Stimulated activated CD8-positive, alpha-beta memory T cell treated with anti-CD3 and anti-CD28 coated beads, Interleukin-4, amount 100 ng/mL, for 1 hour (primary cell): ENCODE measurements around the gene IL1RAPL2.

Source experiments
- DNase-seq, 2 donors: peaks; one replicate each; pipeline ENCODE4 v3.0.0-alpha.2; 2020; ENCODE audit warnings: low read depth in 2 of 2, low spot score in 1 of 2

Gene IL1RAPL2

DNA sequence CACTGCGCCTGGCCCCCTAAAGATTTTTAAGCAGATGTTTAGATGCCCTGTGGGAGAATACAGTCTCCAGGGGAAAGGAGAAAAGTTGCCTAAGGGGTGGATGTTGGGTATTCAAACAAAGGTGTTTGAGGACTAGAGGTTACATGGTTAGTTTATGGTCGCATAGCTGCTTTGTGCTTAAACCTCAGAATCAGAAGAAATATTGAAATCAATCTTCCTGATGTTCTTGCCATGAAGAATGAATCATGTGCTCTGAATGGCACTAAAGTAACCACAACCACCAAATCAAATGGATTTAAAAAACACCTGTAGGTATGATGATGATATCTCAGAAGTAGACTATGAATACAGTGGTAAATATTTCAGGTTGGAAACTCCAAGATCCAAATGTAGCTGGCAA is 697.2 kb downstream of the IL1RAPL2 start:
- DNase-seq = no peak

- DNase-seq = no peak
Observed at GRCh38 chrX:105263801-105264200, 697.8 kb downstream of the IL1RAPL2 start.

- no peak for DNase-seq
Observed at GRCh38 chrX:105265093-105265492, 699.1 kb downstream of the IL1RAPL2 start.

DNA sequence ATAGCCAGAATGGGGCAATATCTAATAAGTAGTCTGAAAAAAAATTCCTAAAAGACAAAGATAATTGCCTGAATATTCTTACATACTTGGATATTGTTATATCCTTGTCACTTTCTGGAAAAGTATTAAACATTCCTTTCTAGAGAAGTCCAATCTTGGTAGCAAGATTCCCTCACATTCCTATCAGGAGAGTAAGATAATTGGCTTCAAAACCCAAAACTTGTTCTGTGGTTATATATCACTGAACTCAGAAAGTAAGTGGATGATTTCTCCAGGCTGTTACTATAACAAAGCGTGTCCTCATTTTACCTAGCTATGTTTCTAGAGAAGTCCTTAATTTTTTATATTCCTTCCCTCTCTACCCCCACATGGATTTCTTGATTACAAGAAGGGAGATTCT is 700.5 kb downstream of the IL1RAPL2 start:
- DNase-seq = no peak

DNA sequence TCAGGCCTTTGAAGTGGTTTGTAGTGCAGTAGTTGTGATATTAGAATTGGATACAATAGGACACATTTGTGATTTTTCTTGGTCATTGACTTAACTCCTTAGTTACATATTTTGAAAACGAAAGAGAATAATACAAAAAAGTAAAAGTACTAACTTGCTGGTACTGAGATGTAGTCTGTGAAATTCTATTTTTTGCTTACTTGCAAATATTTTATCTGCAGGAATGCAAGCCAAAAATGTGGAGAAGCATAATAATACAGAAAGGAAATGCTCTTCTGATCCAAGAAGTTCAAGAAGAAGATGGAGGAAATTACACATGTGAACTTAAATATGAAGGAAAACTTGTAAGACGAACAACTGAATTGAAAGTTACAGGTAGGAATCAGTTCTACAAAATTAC is 701.2 kb downstream of the IL1RAPL2 start:
- DNase-seq = no peak

DNA sequence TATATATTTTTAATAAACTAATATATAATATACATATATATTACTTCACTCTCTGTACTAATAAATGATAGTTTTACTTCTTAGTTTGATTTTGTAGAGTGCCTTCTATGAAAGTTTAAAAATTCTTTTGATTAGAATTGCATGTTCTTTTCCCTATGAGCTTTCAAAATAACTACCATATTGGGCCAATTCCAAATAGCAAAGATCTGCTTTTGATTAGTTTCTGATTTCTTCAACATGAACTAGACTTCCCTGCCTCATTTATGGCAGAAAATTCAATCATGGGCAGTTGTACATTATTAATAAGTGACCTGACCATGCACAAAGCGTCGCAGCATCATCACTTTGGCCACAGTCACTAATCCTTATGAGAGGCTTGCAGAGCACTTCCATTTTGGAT is 703.4 kb downstream of the IL1RAPL2 start:
- DNase-seq = no peak

DNA sequence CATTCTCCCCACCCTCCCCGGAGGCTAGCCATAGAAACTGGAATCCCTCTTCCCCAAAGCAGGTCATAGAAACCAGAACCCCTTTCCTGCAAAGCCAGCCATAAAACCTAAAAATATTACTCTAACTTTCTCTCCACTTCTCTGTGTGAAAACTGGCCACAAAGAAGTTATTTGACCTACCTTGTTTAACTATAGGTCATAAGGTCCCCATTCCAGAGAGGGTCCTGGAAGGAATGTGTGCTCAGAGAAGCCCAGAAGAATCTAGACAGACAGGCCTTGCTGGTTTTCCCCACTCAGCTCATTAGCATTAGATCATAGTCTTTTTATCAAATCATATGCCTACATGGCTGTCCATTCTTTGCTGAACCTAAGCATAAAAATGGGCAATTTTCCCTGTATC is 707.3 kb downstream of the IL1RAPL2 start:
- no peak for DNase-seq

DNA sequence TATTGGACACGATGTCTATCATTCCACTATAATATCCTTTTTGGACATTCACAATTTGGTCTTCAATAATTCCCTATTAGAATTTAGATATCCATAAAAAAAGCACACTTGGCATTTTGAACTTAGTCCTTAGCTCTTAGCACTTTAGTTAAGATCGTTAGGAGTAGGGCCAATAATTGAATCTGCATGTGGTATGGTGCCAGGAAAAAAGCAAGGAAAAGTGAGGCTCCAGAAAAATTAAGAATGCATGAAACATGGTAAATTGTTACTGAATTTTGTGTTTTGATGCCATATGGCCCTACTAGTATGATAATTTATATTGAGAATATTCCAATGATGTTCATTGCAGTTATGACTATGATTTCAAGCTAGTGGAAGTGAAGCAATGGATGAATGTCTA is 708.1 kb downstream of the IL1RAPL2 start:
- DNase-seq = no peak

GRCh38 chrX:105277132-105277531 is 711.1 kb downstream of the IL1RAPL2 start:
- DNase-seq = no peak

GRCh38 chrX:105282077-105282476 is 716.1 kb downstream of the IL1RAPL2 start:
- DNase-seq = no peak

- DNase-seq = no peak
Observed at GRCh38 chrX:105297041-105297440, 731.0 kb downstream of the IL1RAPL2 start.

DNA sequence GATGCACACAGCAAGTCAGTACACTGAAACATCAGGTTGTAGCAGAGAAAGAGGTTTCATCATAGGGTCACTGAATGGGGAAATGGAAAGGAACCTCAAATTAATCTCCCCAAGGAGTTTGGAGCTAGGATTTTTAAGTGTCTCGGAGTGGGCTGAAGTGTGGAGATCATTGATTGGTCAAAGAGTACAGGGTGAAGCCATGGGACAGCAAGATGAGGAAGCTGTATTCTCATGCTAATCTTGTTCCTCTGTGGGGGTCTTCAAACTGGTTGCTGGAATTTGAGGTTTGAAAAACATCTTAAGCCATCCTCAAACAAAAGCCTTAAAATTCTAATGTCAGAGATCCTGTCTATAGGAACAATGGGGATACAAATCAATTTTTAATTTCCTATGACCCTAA is 733.3 kb downstream of the IL1RAPL2 start:
- no peak for DNase-seq

GRCh38 chrX:105302246-105302645 is 736.2 kb downstream of the IL1RAPL2 start:
- DNase-seq = no peak

DNA sequence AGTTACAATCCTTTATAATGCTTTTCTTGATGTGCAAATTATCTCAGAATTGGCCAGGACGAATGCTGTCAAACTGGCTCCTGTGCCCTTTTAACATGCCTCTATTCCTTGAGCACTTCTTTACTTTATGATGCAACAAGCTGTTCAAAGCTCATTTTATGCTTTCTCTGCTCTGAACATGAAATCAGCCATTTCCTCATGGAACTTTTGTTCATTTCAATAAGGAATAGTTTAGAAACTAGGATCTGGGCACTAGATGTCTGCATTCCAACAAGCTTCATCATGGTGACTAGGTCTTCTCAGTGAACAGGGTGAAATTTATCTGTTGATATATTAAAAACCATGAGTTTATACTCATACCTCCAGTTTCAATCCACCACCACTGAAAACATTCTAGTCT is 741.8 kb downstream of the IL1RAPL2 start:
- DNase-seq = no peak

DNA sequence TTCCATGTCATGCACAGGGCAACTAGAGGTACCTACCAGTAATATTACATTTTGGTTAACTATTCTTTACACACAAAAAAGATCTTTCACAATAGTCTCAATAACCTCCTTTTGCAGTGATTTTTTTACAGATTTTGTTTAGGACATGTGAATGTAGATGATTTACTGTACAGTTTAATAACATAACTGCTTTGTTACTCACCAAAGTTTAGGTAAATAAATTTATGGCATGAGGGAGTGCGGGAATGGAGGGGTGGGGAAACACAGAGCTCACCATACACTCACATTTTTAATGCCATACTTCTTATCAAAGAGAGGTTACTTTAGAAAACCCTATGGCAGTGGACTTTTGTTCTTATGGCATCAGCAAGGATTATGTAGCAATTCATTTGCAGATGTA is 747.6 kb downstream of the IL1RAPL2 start:
- no peak for DNase-seq

GRCh38 chrX:105314458-105314857 is 748.5 kb downstream of the IL1RAPL2 start:
- no peak for DNase-seq

- DNase-seq = no peak
Observed at GRCh38 chrX:105315248-105315647, 749.2 kb downstream of the IL1RAPL2 start.

- no peak for DNase-seq
Observed at GRCh38 chrX:105317117-105317516, 751.1 kb downstream of the IL1RAPL2 start.

DNA sequence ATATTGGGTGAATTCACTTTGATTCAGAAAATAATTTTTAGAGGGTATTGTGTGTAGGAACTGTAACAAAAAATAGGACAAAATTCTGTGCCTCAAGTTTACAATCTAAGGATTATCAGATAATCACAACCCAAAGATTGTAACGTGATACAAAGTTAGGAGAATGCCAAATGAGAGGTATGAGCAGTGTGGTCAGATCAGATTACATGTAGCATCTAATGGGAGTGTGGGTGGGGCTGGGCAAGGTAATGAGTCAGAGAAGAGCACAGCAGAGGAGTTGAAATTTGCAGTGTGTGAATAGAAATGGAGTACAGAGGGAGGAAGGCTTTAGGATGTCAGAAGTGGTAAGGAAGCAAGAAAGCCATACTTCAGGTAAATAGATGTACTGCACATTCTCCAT is 757.9 kb downstream of the IL1RAPL2 start:
- DNase-seq = no peak

DNA sequence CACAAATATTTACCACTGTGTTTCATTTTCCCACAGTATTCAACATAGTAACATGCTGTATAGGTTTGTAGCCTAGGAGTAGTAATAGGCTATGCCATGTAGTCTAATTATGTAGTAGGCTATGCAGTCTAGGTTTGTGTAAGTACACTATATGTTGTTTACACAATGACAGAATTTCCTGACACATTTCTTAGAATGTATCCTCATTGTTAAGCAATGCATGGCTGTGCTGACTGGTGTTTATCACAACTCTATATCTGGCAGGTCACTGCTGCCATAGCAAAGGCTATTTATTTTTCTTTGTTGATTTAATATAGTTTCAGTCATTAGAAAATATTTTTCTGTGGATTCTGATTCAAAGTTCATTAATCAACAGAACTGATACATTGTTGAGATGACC is 762.8 kb downstream of the IL1RAPL2 start:
- no peak for DNase-seq

- DNase-seq = no peak
Observed at GRCh38 chrX:105331244-105331643, 765.2 kb downstream of the IL1RAPL2 start.

DNA sequence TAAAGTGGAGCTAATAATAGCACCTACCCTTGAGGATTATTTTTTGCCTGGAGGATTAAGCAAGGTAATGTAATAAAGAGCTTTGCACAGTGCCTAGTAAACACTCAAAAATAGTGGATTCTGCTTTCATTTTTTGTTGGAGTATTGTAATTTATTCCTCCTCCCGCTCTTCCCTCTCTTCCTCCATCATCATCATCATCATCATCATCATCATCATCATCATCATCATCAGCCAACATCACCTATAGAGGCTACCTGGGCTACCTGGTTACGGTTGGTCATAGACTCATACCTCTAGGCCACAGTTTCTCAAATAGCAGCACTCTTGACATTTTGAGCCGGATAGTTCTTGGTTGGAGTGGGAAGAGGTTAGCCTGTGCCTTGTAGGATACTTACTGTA is 781.4 kb downstream of the IL1RAPL2 start:
- DNase-seq = no peak

- DNase-seq = no peak
Observed at GRCh38 chrX:105349476-105349875, 783.5 kb downstream of the IL1RAPL2 start.

- DNase-seq = no peak
Observed at GRCh38 chrX:105375816-105376215, 809.8 kb downstream of the IL1RAPL2 start.
